D721Med (cell line): ENCODE results near the gene ZNF212.

Experiments
- DNase-seq: peaks from one replicate; pipeline ENCODE4 v3.0.0; 2011; ENCODE audit warnings: low spot score; ENCODE audit not compliant: insufficient read length
- FAIRE-seq: peaks from 2 replicates; lab custom pipeline; 2011; peaks lifted over from hg19 to GRCh38; lab: Jason Lieb, UNC
- TF ChIP-seq, protein P1 (sequence below): IDR thresholded peaks from 2 replicates; pipeline ENCODE4 v1.5.1; 2012; ENCODE audit warnings: mild to moderate bottlenecking, control low read depth; ENCODE audit not compliant: insufficient read depth; ENCODE audit errors: missing control alignments

The ZNF212 gene

DNA sequence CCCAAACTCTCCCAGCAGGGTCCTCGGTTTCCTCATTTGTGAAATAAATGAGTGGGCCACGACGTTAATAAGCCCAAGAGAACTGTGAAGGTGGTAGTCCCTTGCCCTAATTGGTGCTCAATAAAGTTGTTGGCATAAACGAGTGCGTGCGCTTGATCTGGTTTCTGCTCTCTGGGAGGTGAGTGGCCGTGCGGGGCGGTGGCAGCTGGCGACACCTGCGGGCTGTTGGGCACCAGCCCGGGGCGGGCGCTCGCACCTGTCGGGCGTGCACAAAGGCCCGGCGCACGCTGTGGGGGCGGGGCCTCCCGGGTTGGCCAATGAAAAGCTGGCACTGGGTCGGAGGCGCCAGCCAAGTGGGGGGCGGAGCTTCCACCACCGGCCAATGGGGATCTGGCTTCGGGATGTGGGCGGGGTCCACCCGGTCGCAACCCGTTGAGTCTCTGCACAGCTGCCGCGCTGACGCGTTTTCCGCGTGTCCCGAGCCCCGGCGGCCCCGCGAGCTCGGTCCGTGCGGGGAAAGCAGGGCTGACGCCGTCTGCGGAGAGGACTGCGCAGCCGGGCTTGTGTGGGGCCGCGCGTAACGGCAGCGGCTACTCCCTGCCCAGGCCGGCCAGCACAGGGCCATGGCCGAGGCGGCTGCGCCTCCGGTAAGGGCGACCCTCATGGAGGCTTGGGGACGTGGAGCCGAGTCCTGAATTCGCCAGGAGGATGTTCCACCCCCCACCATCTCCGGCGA is 45.6 kb downstream of the ZNF212 start:
- no peak for FAIRE-seq
- no peak for DNase-seq
- TF ChIP-seq, protein P1, sequence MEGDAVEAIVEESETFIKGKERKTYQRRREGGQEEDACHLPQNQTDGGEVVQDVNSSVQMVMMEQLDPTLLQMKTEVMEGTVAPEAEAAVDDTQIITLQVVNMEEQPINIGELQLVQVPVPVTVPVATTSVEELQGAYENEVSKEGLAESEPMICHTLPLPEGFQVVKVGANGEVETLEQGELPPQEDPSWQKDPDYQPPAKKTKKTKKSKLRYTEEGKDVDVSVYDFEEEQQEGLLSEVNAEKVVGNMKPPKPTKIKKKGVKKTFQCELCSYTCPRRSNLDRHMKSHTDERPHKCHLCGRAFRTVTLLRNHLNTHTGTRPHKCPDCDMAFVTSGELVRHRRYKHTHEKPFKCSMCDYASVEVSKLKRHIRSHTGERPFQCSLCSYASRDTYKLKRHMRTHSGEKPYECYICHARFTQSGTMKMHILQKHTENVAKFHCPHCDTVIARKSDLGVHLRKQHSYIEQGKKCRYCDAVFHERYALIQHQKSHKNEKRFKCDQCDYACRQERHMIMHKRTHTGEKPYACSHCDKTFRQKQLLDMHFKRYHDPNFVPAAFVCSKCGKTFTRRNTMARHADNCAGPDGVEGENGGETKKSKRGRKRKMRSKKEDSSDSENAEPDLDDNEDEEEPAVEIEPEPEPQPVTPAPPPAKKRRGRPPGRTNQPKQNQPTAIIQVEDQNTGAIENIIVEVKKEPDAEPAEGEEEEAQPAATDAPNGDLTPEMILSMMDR = no peak

DNA sequence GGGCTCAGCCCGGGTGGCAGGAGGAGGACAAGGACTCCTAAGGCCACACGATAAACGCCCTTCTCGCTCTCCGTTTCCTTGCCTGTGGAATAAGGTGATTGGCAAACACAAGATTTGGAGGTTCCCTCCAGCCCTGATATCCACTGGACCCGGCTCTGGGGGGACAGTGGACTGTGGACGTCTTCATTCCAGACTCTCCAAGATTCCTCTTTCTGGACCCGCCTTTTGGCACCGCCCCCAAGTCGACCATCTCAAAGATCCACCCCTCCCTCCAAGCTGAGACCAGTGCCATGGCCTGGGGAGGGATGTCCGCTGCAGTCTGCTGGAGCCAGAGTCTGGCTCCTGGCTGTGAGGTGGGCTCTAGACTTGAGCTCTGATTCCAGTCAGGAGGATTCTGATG is 46.2 kb downstream of the ZNF212 start:
- FAIRE-seq = no peak

DNA sequence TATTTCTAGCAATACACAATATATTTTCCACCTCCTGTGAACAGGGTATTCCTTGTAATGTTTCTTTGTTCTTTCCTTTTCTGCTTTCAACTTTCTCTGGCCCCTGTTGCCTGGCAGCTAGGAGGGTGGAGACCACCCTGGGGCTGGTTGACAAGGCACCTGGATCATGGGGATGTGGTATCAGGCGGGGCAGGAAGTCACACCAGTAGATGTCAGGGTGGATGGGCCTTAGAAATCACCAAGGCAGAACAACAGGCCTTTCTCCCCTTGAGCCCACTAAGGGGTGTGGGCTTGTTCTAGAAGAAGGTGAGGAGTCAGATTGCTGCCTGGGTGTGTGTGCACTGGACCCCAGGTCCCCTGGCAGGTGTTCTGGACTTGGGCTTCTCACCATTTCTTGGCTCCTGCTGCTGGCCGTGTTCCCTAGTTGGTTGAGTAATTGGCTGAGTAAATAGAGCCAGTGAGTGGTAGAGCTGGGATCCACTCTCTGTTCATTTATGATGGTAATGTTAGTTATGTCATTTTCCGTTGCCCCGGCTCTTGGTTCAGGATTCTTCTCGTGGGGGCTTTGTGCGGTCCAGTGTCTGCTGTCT is 47.5 kb downstream of the ZNF212 start:
- DNase-seq = no peak

More for the DNA sequence above, 46.2 kb downstream of the ZNF212 start:
- TF ChIP-seq, protein P1 = no peak
- no peak for DNase-seq

DNA sequence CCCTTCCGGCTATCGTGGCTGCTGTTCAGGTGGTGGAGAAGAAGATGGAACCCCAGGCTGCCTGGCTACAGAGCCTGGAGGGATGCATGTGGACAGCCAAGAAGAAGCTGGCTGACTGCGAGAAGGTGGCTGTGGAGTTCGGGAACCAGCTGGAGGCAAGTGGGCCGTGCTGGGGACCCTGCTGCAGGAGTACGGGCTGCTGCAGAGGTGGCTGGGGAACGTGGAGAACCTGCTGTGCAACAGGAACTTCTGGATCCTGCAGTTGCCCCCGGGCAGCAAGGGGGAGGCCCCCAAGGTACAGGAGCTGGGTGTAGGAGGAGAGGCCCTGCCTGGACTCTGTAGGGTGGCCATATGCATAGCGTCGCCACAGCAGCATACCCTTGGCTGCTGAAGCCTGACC is 48.2 kb downstream of the ZNF212 start:
- DNase-seq (no peak), FAIRE-seq (no peak)
- TF ChIP-seq, protein P1 = no peak

More for the DNA sequence above, 47.5 kb downstream of the ZNF212 start:
- TF ChIP-seq, protein P1 = no peak
- no peak for FAIRE-seq

DNA sequence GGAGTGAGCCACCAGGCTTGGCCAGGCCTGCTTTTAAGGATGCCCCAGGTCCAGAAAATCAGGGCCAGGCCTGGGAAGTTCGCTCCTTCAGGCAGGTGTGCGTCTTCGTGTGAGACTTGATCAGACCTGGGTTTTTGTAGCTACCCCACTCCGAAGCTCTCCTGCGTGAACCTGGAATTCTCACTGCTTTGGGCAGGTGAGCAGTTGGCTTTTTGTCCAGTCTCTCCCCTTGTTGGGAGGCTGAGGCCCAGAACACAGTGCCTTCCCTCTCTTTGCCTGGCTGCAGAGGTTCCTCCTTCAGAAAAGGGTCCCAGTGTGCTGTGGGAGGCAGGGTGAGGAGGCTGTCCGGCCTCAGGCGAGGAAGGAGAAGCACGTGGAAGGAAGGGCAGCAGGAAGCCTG is 49.8 kb downstream of the ZNF212 start:
- DNase-seq = no peak
- TF ChIP-seq, protein P1 = no peak
- no peak for FAIRE-seq

DNA sequence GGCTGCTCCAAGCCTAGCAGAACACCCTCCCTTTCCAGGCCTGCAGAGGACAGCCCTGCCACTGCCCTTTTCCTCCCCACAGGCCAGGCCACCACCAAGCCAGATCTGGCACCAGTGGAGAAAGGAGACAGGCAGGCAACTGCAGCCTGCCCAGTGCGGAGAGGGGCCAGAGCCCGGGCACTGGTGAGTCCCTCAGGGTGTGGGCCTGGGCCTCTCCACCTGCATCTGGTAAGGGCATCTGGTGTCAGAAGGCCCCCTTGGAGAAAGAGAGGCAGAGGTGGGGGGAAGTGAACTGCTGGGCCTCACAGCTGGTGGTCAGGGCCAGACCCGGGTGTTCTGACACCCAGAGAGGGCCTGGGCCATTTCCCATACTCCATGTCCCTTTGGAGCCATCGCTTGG is 50.4 kb downstream of the ZNF212 start:
- no peak for DNase-seq
- FAIRE-seq = no peak
- TF ChIP-seq, protein P1 = no peak
